HS-27A (cell line): Measurements from ENCODE around the gene IDH3B.

Experiments used
- DNase-seq: peaks from one replicate; pipeline ENCODE4 v3.0.0-alpha.2; 2012; ENCODE audit warnings: low read depth, missing footprints

The IDH3B gene

GRCh38 chr20:2656471-2657117 lies 7.4 kb downstream of the IDH3B start:
- DNase-seq: no peak

- no peak for DNase-seq
These were observed 8.5 kb downstream of the IDH3B start for GRCh38 chr20:2655331-2656116.

GRCh38 chr20:2654831-2655230 lies 9.2 kb downstream of the IDH3B start:
- no peak for DNase-seq

GRCh38 chr20:2654384-2654822 lies 9.6 kb downstream of the IDH3B start:
- DNase-seq: no peak

GRCh38 chr20:2653556-2654383 lies 10.2 kb downstream of the IDH3B start:
- no peak for DNase-seq

- DNase-seq: no peak
These were observed 11.1 kb downstream of the IDH3B start for GRCh38 chr20:2652724-2653555.

GRCh38 chr20:2651772-2652723 lies 12.0 kb downstream of the IDH3B start, which contains the start of gene NOP56:
Gene NOP56 (plus strand): TSS chr20:2652632. CDS start chr20:2652661, 29 bp downstream.
- DNase-seq: peak; percentile 79

GRCh38 chr20:2643708-2644107 lies 20.3 kb downstream of the IDH3B start:
- DNase-seq: no peak

GRCh38 chr20:2640899-2641298 lies 23.1 kb downstream of the IDH3B start:
- no peak for DNase-seq

- DNase-seq: no peak
These were observed 23.8 kb downstream of the IDH3B start for GRCh38 chr20:2640260-2640659.

- no peak for DNase-seq
These were observed 26.8 kb downstream of the IDH3B start for GRCh38 chr20:2637246-2637645.

- DNase-seq: no peak
These were observed 30.6 kb downstream of the IDH3B start for GRCh38 chr20:2633381-2633780.

GRCh38 chr20:2631228-2631627 lies 32.8 kb downstream of the IDH3B start:
- DNase-seq: no peak

GRCh38 chr20:2626853-2627541 lies 37.0 kb downstream of the IDH3B start:
- DNase-seq: peak; percentile 77

GRCh38 chr20:2625062-2625461 lies 39.0 kb downstream of the IDH3B start:
- no peak for DNase-seq

- DNase-seq: no peak
These were observed 39.8 kb downstream of the IDH3B start for GRCh38 chr20:2624190-2624589.

GRCh38 chr20:2619961-2620595 lies 43.9 kb downstream of the IDH3B start:
- peak; percentile 26 for DNase-seq

GRCh38 chr20:2619337-2619736 lies 44.7 kb downstream of the IDH3B start:
- no peak for DNase-seq

- no peak for DNase-seq
These were observed 45.2 kb downstream of the IDH3B start for GRCh38 chr20:2618815-2619214.
